Uterus (tissue), 4 donors: ENCODE measurements around the gene ALMS1. TPM values are rescaled to one million over a fixed set of nuclear protein-coding genes. Genes with fewer than 3 reads are reported as not detected.

Experiments
- DNase-seq, 2 donors: peaks; one replicate each; pipeline ENCODE4 v3.0.0-alpha.2; 2019 to 2020
- H3K27ac ChIP-seq, 2 donors: fragments of 200-600 bp; sonication (generic); 1 replicate in 1 of 2; 2 replicates in 1 of 2; pipeline ENCODE4 v1.5.1; 2016 to 2018
- H3K27me3 ChIP-seq, 2 donors: fragments of 200-600 bp; sonication (generic); one replicate each; pipeline ENCODE4 v1.5.1; 2018 to 2019; ENCODE audit warnings: control low read depth in 1 of 2
- H3K36me3 ChIP-seq, 2 donors: fragments of 200-600 bp; sonication (generic); one replicate each; pipeline ENCODE4 v1.5.1; 2019; ENCODE audit warnings: control low read depth in 1 of 2
- H3K4me1 ChIP-seq, 2 donors: fragments of 200-600 bp; sonication (generic); one replicate each; pipeline ENCODE4 v1.5.1; 2018 to 2019; ENCODE audit warnings: control low read depth in 1 of 2
- H3K4me3 ChIP-seq, 2 donors: fragments of 200-600 bp; sonication (generic); 1 replicate in 1 of 2; 2 replicates in 1 of 2; pipeline ENCODE4 v1.5.1; 2018 to 2019; ENCODE audit warnings: mild to moderate bottlenecking in 1 of 2
- H3K9me3 ChIP-seq, 2 donors: fragments of 200-600 bp; sonication (generic); one replicate each; pipeline ENCODE4 v1.5.1; 2019; ENCODE audit warnings: control low read depth in 1 of 2
- POLR2A ChIP-seq, 2 donors: fragments of 450-650 bp; IDR thresholded peaks; one replicate each; pipeline ENCODE4 v1.6.1; 2016; ENCODE audit warnings: antibody characterized with exemption in 2 of 2, mild to moderate bottlenecking in 1 of 2, moderate library complexity in 1 of 2
- intact Hi-C: fragments of 100-400 bp; cut with DNase I; formaldehyde crosslinking; loops from one replicate; pipeline ENCODE4 v1.15.1; 2023; ENCODE audit warnings: low total_unique reads
- total RNA-seq, 4 donors: library from RNA; depleted of rRNA in 3 of 4; stranded (reverse); fragments of >200 nt in 3 of 4; gene quantifications; one replicate each; pipeline versions ENCODE4 v1.1.0 to v1.2.4, GENCODE V29; 2014 to 2023
- TF ChIP-seq, protein P1 (sequence below), 4 experiments: fragments of 200-600 bp in 2 of 4; fragments of 450-650 bp in 2 of 4; sonication (generic) in 2 of 4; IDR thresholded peaks; one replicate each; pipeline ENCODE4 v1.5.1; 2016 to 2019; ENCODE audit warnings: antibody characterized with exemption in 4 of 4, mild to moderate bottlenecking in 2 of 4, moderate library complexity in 1 of 4
- donor health status: DM: yes; HTN: yes; CAD: no.

ALMS1 gene
- total RNA-seq, 4 donors from 2014 or later = 21.5 to 52.1 (median 44.6) TPM

- TF ChIP-seq POLR2A (IDR thresholded peaks at IDR 0.05) = no peak
- TF ChIP-seq, protein P1, sequence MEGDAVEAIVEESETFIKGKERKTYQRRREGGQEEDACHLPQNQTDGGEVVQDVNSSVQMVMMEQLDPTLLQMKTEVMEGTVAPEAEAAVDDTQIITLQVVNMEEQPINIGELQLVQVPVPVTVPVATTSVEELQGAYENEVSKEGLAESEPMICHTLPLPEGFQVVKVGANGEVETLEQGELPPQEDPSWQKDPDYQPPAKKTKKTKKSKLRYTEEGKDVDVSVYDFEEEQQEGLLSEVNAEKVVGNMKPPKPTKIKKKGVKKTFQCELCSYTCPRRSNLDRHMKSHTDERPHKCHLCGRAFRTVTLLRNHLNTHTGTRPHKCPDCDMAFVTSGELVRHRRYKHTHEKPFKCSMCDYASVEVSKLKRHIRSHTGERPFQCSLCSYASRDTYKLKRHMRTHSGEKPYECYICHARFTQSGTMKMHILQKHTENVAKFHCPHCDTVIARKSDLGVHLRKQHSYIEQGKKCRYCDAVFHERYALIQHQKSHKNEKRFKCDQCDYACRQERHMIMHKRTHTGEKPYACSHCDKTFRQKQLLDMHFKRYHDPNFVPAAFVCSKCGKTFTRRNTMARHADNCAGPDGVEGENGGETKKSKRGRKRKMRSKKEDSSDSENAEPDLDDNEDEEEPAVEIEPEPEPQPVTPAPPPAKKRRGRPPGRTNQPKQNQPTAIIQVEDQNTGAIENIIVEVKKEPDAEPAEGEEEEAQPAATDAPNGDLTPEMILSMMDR (IDR thresholded peaks at IDR 0.05) = no peak
- Histone ChIP-seq H3K36me3 (no peaks in the 10 kb centered on the region), H3K4me1 (peaks cover 0 to 3% of the 10 kb centered on the region in 2 donors), H3K9me3 (no peaks in the 10 kb centered on the region), H3K4me3 (no peak overlapping the region), H3K27me3 (no peaks in the 10 kb centered on the region), H3K27ac (no peak overlapping the region)
- DNase-seq = no peak
- intact Hi-C loops = no loop called here
These were observed 29.1 kb downstream of the ALMS1 start for GRCh38 chr2:73414696-73415095.

GRCh38 chr2:73415906-73416305 is 30.3 kb downstream of the ALMS1 start:
- H3K4me3 ChIP-seq = no peak overlapping the region
- H3K27ac ChIP-seq = no peak overlapping the region
- intact Hi-C loops = no loop called here
- H3K4me1 ChIP-seq = peaks cover 0 to 3% of the 10 kb centered on the region in 2 donors
- H3K27me3 ChIP-seq = no peaks in the 10 kb centered on the region
- TF ChIP-seq POLR2A (IDR thresholded peaks at IDR 0.05) = no peak
- TF ChIP-seq, protein P1 (IDR thresholded peaks at IDR 0.05) = no peak
- no peaks in the 10 kb centered on the region for H3K36me3 ChIP-seq
- no peak for DNase-seq
- no peaks in the 10 kb centered on the region for H3K9me3 ChIP-seq

GRCh38 chr2:73418343-73418742 is 32.7 kb downstream of the ALMS1 start:
- peak; percentile 60 to 82 for DNase-seq
- Histone ChIP-seq H3K4me3 (no peak overlapping the region), H3K4me1 (peaks cover 0 to 3% of the 10 kb centered on the region in 2 donors), H3K9me3 (no peaks in the 10 kb centered on the region), H3K27ac (no peak overlapping the region), H3K36me3 (no peaks in the 10 kb centered on the region), H3K27me3 (no peaks in the 10 kb centered on the region)
- intact Hi-C loops = no loop called here
- TF ChIP-seq, protein P1 (IDR thresholded peaks at IDR 0.05) = no peak
- no peak for TF ChIP-seq POLR2A (IDR thresholded peaks at IDR 0.05)

DNA sequence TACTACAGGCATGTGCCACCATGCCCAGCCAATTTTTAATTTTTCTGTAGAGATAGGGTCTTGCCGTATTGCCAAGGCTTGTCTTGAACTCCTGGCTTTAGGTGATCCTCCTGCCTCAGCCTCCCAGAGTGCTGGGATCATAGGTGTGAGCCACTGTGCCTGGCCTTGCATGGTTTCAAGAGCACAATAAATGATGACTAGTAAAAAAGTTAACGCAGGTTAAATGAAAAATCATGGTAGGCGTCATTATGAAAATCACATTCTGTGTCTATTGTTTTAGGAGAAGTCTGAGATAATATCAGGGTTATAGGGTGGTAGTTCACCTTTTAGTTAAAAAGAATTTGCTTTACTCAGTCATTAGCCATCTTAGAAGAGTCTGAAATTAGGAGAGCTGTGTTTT is 38.3 kb downstream of the ALMS1 start:
- Histone ChIP-seq H3K27ac (no peak overlapping the region), H3K4me1 (peaks cover 0 to 3% of the 10 kb centered on the region in 2 donors), H3K36me3 (no peaks in the 10 kb centered on the region), H3K27me3 (no peaks in the 10 kb centered on the region), H3K9me3 (no peaks in the 10 kb centered on the region), H3K4me3 (no peak overlapping the region)
- TF ChIP-seq, protein P1 (IDR thresholded peaks at IDR 0.05) = no peak
- intact Hi-C loops = no loop called here
- no peak for DNase-seq

GRCh38 chr2:73426176-73426575 is 40.5 kb downstream of the ALMS1 start:
- intact Hi-C loops = no loop called here
- H3K4me1 ChIP-seq = no peaks in the 10 kb centered on the region
- TF ChIP-seq, protein P1 (IDR thresholded peaks at IDR 0.05) = no peak
- no peak for TF ChIP-seq POLR2A (IDR thresholded peaks at IDR 0.05)
- DNase-seq = no peak
- H3K9me3 ChIP-seq = no peaks in the 10 kb centered on the region
- H3K27ac ChIP-seq = no peak overlapping the region
- no peaks in the 10 kb centered on the region for H3K36me3 ChIP-seq
- H3K4me3 ChIP-seq = no peak overlapping the region
- no peaks in the 10 kb centered on the region for H3K27me3 ChIP-seq
